HG02798 (cell line): ENCODE results near the gene B4GALT7.
"Not testable (repeated sequence)": the region's sequence is repeated elsewhere in the genome, so short reads cannot be mapped to it uniquely, and the experiment has no call there.

ENCODE experiments used
- ATAC-seq: cut with Tn5 transposase; IDR thresholded peaks from one replicate; pipeline ENCODE4 v1.9.1; 2021; ENCODE audit warnings: mild to moderate bottlenecking; ENCODE audit not compliant: unreplicated experiment, poor library complexity

Gene B4GALT7

GRCh38 chr5:177608243-177609075 is 8.5 kb downstream of the B4GALT7 start:
- no peak for ATAC-seq

DNA sequence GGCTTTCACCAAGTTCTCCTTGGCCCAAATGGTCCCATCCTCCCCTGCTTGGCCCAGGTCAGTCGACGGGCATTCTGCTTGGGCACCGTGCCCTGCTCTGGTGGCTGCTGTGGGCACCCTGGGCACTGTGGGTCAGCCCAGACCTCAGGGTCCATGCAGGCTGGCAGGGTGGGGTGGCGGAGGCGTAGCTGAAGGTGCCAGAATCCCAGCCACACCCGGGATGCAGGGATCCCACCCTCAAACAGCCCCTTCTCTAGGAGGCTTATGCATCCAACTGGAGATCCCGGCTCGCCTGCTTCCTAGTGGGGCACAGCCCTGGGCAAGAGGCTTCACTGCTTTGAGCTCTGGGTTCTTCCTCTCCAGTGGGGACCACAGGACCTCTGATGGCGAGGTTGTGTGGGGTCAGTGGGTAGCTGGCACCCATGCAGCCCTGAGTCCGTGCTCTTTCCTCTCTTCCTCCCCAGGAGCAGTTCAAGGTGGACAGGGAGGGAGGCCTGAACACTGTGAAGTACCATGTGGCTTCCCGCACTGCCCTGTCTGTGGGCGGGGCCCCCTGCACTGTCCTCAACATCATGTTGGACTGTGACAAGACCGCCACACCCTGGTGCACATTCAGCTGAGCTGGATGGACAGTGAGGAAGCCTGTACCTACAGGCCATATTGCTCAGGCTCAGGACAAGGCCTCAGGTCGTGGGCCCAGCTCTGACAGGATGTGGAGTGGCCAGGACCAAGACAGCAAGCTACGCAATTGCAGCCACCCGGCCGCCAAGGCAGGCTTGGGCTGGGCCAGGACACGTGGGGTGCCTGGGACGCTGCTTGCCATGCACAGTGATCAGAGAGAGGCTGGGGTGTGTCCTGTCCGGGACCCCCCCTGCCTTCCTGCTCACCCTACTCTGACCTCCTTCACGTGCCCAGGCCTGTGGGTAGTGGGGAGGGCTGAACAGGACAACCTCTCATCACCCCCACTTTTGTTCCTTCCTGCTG is 9.4 kb downstream of the B4GALT7 start:
- ATAC-seq, result no peak

GRCh38 chr5:177610131-177610769 is 10.3 kb downstream of the B4GALT7 start:
- no peak for ATAC-seq

DNA sequence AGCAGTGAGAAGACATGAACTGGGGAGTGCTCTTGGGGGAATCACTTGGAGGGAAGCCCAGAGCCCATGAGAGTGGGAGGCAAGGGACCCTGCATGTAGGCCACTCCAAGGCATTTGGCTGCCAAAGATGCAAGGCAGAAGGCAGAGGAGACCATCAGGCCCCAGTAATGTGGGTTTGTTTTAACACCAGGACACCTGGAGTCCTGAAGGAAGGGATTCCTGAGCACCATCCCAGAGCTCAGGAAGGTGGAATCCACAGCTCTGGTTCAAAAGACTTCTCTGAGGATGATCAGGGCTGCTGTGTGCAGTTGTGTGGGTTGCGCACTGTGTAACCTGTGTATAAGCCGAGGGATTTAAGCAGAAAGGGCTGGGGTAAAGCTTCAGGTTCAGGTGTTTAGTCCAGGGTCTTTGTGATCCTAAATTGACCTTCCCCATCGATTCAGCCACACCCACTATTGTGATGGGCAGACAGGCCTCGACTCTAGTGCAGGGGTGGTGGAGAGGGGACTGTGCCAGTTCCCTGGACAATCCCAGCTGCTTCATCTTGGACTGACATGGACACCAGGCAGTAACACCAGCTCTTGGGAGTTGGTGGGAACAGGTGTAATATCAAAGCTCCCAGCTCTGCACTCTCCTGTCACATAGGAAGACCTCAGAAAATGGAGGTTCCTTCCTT is 11.0 kb downstream of the B4GALT7 start:
- ATAC-seq, result no peak

- no peak for ATAC-seq
Observed at GRCh38 chr5:177611446-177612214, 11.7 kb downstream of the B4GALT7 start.

DNA sequence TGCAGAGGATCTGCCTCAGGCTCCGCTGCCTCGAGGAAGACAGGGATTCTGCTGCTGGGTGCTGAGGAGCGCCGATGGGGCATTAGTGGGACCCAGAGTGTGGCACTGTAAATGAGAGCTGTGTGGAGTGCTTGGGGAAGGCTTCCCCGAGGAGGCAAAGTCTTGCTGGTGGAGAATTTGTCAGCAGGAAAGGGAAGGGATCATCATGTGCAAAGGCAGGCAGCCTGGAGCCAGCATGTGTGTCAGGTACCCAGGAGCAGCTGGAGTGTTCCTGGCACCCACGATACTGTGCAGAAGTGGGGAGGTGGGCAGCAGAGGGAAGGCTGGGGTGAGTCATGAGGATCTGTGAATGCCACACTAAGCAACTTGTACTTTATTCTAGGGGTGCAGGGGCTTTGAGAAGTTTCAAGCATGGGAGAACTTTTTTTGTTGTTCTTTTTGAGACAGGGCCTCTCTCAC is 12.3 kb downstream of the B4GALT7 start:
- ATAC-seq, result no peak

DNA sequence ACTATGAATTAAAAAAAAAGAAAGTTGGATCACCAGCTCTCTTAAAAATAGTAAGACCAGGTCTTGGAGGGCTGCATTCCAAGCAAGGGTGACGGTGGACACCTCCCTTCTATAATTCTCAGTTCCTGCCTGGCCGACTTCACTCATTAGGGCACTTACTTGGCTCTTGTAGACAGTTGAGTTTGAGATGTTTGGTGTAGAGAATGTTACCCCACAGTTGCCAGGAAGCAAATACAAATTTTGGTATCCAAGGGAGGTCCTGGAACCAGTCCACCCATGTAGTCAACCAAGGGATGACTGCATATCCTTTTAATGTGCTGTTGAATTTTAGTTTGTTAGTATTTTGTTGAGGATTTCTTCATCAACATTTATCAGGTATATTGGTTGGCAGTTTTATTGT is 20.6 kb downstream of the B4GALT7 start:
- no peak for ATAC-seq

GRCh38 chr5:177624172-177624571 is 24.2 kb downstream of the B4GALT7 start:
- ATAC-seq, result not testable (repeated sequence)

GRCh38 chr5:177630186-177630585 is 30.3 kb downstream of the B4GALT7 start:
- ATAC-seq, result not testable (repeated sequence)

GRCh38 chr5:177634912-177635311 is 35.0 kb downstream of the B4GALT7 start:
- ATAC-seq, result not testable (repeated sequence)

DNA sequence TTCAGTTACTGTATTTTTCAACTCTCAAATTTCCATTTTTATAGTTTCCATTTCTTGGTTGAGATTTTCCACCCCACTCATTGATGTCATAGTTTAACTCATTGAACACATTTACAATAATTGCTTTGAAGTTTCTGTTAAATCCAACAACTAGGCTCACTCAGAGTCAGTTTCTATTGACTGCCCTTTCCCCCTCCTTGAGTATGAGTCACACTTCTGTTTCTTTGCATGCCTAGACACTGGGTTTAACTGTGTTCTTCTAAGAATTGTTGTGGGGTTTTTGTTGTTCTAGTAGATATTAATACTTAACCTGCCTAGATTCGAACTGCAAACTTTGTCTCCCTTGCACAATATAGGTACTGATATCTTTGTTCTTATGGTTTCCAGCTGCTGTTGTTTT is 45.5 kb downstream of the B4GALT7 start:
- ATAC-seq, result not testable (repeated sequence)

DNA sequence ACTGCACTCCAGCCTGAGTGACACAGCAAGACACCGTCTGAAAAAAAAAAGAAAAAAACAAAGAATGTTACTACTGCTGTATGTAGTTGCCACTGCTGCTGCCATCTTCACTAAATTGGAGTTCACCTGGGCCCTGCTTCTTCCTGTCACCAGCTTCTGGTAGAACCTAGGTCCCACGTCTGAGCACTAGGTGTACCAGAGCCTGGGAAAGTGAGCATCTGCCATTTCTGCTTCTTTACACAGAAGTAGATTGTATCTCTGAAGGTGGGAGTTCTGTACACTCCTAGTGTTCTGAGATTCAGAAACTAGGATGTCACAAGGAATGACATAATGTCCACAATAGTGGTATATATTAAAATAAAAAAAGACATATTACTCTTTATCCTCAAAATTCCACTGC is 51.3 kb downstream of the B4GALT7 start:
- ATAC-seq, result not testable (repeated sequence)

- not testable (repeated sequence) for ATAC-seq
Observed at GRCh38 chr5:177657846-177658245, 57.9 kb downstream of the B4GALT7 start.

- ATAC-seq, result not testable (repeated sequence)
Observed at GRCh38 chr5:177658542-177658941, 58.6 kb downstream of the B4GALT7 start.
